ENCODE results near the gene RERE. TPM values are rescaled to one million over a fixed set of nuclear protein-coding genes. Genes with fewer than 3 reads are reported as not detected.
"Not testable (repeated sequence)": the region's sequence is repeated elsewhere in the genome, so short reads cannot be mapped to it uniquely, and the experiment has no call there.

Gene RERE
- total and polyA plus RNA-seq, 4 donors, result 116 to 434 (median 161) TPM

DNA sequence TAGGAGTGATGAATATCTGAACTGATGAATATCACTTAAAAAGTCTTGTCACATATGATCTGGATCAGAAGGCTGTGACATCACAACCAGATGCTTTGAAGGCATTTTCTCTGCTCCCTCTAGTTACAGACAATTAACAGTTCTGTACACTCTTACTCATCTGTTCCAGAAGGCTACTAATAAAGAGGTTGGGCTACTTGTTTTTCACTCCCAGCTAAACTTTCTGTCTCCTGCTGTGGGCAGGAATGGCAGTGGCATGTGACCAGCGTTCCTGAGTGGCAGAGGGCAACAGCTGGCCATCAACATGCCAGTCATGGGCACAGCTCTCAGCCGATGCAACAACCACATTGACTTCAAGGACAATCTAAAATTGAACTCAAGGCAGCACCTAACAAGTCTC, 432.9 kb downstream of the RERE start:
- WGBS (ENCODE audit: insufficient coverage), result 19% methylated on average over 2 of the region's 2 CpGs
- Histone ChIP-seq H3K4me1 (ENCODE audit: control insufficient read depth, insufficient read depth, low read length) (peaks cover 27% of the 10 kb centered on the region), H3K36me3 (ENCODE audit: control insufficient read depth, insufficient read depth, low read length) (peaks cover 13% of the 10 kb centered on the region), H3K4me3 (ENCODE audit: low read depth, low read length) (no peak overlapping the region), H3K9me3 (ENCODE audit: control insufficient read depth, insufficient read depth, low read length) (no peaks in the 10 kb centered on the region), H3K27ac (ENCODE audit: low read depth, low read length) (no peak overlapping the region), H3K27me3 (ENCODE audit: control insufficient read depth, insufficient read depth, low read length) (no peaks in the 10 kb centered on the region)
- DNase-seq (ENCODE audit: low read depth in 4 of 6, low spot score in 6 of 6), result no peak

DNA sequence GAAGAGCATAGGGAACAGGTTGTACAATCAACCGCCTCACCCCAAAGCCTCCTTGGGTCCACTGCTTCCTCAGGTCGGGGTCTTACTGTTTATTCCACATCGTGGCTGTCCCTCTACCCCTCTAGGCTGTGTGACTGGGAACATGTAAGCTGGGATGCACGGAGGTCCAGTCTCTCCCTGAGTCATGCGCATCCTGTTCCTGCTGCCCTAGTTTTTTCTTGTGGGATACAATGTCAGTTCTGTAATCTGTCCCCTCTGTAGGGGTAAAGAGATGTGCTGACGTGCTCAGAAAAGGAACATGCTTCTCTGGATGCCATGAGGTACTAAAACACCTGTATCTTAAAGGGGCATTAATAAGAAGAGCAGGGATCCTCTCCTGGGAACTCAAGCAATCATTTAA, 433.4 kb downstream of the RERE start:
- no peak overlapping the region for H3K27ac ChIP-seq (ENCODE audit: low read depth, low read length)
- peaks cover 32% of the 10 kb centered on the region for H3K4me1 ChIP-seq (ENCODE audit: control insufficient read depth, insufficient read depth, low read length)

DNA sequence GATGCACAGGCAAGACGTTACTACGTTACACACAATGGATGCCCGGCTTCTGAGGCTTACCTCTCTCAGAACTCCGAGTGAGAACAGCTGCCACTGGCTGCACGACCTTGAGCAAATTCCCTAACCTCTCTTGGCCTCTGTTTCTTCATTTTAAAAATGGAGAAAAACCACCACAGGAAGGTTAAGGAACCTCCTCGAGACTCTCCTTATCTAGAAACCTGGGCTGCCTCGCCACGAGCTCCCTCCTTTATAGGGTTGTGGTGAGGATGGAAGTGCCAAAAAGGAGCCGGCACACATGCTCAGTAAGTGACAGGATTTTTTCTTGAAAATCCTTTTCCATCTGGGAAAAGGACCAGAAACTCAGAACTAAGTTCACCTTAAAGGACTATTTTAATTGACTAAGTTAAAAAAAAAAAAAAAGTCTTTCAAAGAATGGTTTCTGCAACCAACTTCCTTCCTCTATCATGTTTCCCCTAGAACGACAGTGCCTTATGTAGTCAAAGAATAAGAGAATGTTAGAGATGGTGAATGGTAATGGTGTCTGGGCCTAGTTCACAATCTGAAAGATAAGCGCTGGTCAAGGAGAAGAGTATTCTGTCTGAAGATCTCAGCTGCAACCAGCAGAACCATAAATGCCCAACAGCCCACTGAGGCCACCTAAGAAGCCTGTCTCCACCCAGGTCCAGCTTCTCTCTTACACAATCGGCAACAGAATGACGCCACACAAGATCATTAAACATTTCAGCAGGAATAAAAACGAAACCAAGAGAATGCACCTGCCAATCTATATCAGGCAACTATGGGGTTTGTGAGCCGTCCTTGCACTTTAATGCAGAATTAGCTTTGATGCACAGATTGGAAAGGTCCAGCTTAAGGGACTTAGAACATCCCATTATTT, 434.6 kb downstream of the RERE start:
- no peak for DNase-seq (ENCODE audit: low read depth in 4 of 6, low spot score in 6 of 6)
- 84% methylated on average over 8 of the region's 15 CpGs for WGBS (ENCODE audit: insufficient coverage)
- Histone ChIP-seq H3K9me3 (ENCODE audit: control insufficient read depth, insufficient read depth, low read length) (no peaks in the 10 kb centered on the region), H3K4me3 (ENCODE audit: low read depth, low read length) (no peak overlapping the region), H3K27ac (ENCODE audit: low read depth, low read length) (no peak overlapping the region), H3K27me3 (ENCODE audit: control insufficient read depth, insufficient read depth, low read length) (no peaks in the 10 kb centered on the region), H3K4me1 (ENCODE audit: control insufficient read depth, insufficient read depth, low read length) (peaks cover 40% of the 10 kb centered on the region), H3K36me3 (ENCODE audit: control insufficient read depth, insufficient read depth, low read length) (peaks cover 3% of the 10 kb centered on the region)

More for the DNA sequence above, 433.4 kb downstream of the RERE start:
- Histone ChIP-seq H3K4me3 (ENCODE audit: low read depth, low read length) (no peak overlapping the region), H3K27me3 (ENCODE audit: control insufficient read depth, insufficient read depth, low read length) (no peaks in the 10 kb centered on the region), H3K9me3 (ENCODE audit: control insufficient read depth, insufficient read depth, low read length) (no peaks in the 10 kb centered on the region), H3K36me3 (ENCODE audit: control insufficient read depth, insufficient read depth, low read length) (peaks cover 9% of the 10 kb centered on the region)
- WGBS (ENCODE audit: insufficient coverage), result no CpG with 5 or more reads among the region's 6 CpGs
- no peak for DNase-seq (ENCODE audit: low read depth in 4 of 6, low spot score in 6 of 6)

DNA sequence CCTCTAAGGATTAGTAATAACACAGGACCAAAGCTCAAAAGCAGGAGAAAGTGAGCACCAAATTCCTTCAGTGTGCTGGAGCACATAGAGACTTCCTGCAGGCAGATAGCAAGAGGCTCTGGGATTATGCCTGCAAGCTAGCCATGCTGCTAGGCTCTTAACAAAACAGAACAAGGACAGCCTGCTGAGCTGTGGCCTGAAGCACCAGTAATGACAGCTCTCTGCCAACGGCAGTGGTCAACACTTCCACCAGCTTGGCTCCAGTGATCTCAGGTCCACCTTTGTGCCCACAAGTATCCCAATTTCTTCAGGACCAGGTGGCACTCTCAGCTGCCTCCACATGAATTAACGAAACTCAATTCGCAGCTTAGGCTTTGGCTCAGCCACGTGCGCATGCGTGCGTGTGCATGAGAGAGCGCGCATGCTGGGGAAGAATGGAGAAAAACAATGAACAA, 435.4 kb downstream of the RERE start:
- 56% methylated on average over 6 of the region's 9 CpGs for WGBS (ENCODE audit: insufficient coverage)
- DNase-seq (ENCODE audit: low read depth in 4 of 6, low spot score in 6 of 6), result peak in 2 of 6 donors; percentile 67 to 70
- peak overlapping the region; percentile 17 for H3K27ac ChIP-seq (ENCODE audit: low read depth, low read length)
- no peaks in the 10 kb centered on the region for H3K27me3 ChIP-seq (ENCODE audit: control insufficient read depth, insufficient read depth, low read length)
- peaks cover 3% of the 10 kb centered on the region for H3K36me3 ChIP-seq (ENCODE audit: control insufficient read depth, insufficient read depth, low read length)
- no peaks in the 10 kb centered on the region for H3K9me3 ChIP-seq (ENCODE audit: control insufficient read depth, insufficient read depth, low read length)
- H3K4me1 ChIP-seq (ENCODE audit: control insufficient read depth, insufficient read depth, low read length), result peaks cover 40% of the 10 kb centered on the region
- no peak overlapping the region for H3K4me3 ChIP-seq (ENCODE audit: low read depth, low read length)

DNA sequence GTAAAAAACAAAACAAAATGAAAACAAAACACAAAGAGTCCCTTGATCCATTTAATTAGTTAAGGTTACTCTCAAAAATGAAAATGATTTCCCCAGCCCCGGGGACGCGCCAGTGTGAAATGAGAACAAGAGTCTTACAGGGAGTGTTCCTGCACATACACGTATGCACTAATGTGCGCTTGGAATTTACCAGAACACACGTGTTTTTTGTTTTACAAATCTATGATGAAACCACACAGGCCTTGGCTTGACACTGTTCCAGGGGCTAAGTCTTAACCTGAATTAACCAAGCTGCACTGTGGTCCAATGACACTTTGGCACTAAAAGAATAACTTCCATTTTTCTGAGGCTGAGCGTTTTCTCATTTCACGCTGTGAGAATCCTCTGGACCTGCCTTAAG, 435.8 kb downstream of the RERE start:
- no peaks in the 10 kb centered on the region for H3K9me3 ChIP-seq (ENCODE audit: control insufficient read depth, insufficient read depth, low read length)
- peaks cover 3% of the 10 kb centered on the region for H3K36me3 ChIP-seq (ENCODE audit: control insufficient read depth, insufficient read depth, low read length)
- peaks cover 40% of the 10 kb centered on the region for H3K4me1 ChIP-seq (ENCODE audit: control insufficient read depth, insufficient read depth, low read length)
- WGBS (ENCODE audit: insufficient coverage), result 71% methylated on average over 7 of the region's 8 CpGs
- H3K27ac ChIP-seq (ENCODE audit: low read depth, low read length), result peak overlapping the region; percentile 17
- peak in 1 of 6 donors; percentile 25 for DNase-seq (ENCODE audit: low read depth in 4 of 6, low spot score in 6 of 6)
- no peak overlapping the region for H3K4me3 ChIP-seq (ENCODE audit: low read depth, low read length)
- no peaks in the 10 kb centered on the region for H3K27me3 ChIP-seq (ENCODE audit: control insufficient read depth, insufficient read depth, low read length)

DNA sequence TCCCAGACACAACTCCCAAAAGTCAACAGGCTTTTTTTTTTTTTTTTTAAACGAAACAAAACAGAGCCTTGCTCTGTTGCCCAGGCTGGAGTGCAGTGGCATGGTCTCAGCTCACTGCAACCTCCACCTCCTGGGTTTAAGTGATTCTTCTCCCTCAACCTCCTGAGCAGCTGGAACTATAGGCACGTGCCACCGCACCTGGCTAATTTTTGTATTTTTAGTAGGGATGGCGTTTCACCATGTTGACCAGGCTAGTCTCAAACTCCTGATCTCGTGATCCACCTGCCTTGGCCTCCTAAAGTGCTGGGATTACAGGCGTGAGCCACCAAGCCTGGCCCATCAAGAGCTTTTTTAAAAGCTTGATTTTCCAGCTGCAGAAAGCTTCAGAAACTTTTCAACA, 437.1 kb downstream of the RERE start:
- 100% methylated on average over 3 of the region's 6 CpGs for WGBS (ENCODE audit: insufficient coverage)
- H3K36me3 ChIP-seq (ENCODE audit: control insufficient read depth, insufficient read depth, low read length); H3K9me3 ChIP-seq (ENCODE audit: control insufficient read depth, insufficient read depth, low read length); H3K4me3 ChIP-seq (ENCODE audit: low read depth, low read length); H3K27ac ChIP-seq (ENCODE audit: low read depth, low read length); H3K27me3 ChIP-seq (ENCODE audit: control insufficient read depth, insufficient read depth, low read length); DNase-seq (ENCODE audit: low read depth in 4 of 6, low spot score in 6 of 6): not testable (repeated sequence)
- peaks cover 40% of the 10 kb centered on the region for H3K4me1 ChIP-seq (ENCODE audit: control insufficient read depth, insufficient read depth, low read length)

DNA sequence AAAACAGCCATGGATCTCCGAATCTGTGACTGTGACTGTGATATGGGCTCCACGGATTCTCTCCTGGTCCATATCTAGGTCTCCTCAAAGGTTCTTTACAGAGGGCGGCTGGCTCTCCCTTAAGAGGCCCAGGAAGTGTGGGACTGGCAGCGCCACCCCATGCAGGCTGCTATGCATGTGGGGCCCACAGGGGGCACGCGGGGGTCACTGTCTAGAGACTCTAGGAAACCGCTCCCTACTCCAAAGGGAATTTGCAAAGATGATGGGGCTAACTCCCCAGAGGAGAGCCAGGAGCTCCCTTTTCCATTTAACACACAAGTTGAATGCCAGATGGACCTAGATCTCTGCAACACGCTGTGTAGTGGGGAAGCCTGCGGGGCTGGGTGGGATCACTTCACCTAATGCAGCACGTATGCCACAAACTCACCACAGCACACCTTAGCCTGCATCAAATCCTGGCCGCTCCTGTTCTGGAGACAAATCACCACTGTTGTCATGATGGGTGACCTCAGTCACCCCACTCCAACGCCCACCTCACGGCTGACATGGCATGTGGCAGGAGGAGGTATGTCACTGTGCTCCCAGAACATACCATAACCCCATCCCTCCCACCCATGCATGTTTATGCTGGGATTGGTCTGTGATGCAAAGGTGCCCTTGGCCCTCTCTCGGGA, 437.8 kb downstream of the RERE start:
- no peaks in the 10 kb centered on the region for H3K9me3 ChIP-seq (ENCODE audit: control insufficient read depth, insufficient read depth, low read length)
- no peak overlapping the region for H3K27ac ChIP-seq (ENCODE audit: low read depth, low read length)
- H3K27me3 ChIP-seq (ENCODE audit: control insufficient read depth, insufficient read depth, low read length), result no peaks in the 10 kb centered on the region
- no peak for DNase-seq (ENCODE audit: low read depth in 4 of 6, low spot score in 6 of 6)
- H3K4me3 ChIP-seq (ENCODE audit: low read depth, low read length), result no peak overlapping the region
- 82% methylated on average over 8 of the region's 14 CpGs for WGBS (ENCODE audit: insufficient coverage)
- H3K4me1 ChIP-seq (ENCODE audit: control insufficient read depth, insufficient read depth, low read length), result peaks cover 39% of the 10 kb centered on the region
- peaks cover 3% of the 10 kb centered on the region for H3K36me3 ChIP-seq (ENCODE audit: control insufficient read depth, insufficient read depth, low read length)

DNA sequence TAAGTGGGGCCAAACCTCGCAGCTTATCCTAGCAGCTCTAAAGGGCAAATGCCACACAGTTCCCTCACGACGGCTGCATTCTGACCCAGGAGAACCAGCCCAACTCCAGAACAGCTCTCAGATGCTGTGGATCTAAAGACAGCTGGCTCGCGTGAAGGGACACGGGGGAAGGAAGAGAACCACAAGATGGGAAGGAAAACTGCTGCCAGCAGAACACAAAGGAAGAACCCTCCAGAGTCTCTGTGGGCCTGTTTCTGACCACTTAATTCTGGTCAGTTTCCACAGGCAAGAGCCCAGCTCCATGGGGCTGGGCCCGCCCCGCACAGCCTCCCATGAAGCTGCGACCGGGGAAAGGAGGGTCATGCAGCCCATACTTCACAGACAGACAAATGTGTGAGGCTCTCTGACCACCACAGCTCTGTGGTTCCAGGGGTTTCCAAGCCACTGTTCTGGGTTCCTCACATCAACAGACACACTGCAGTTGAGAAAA, 438.4 kb downstream of the RERE start:
- peaks cover 3% of the 10 kb centered on the region for H3K36me3 ChIP-seq (ENCODE audit: control insufficient read depth, insufficient read depth, low read length)
- H3K27me3 ChIP-seq (ENCODE audit: control insufficient read depth, insufficient read depth, low read length), result no peaks in the 10 kb centered on the region
- DNase-seq (ENCODE audit: low read depth in 4 of 6, low spot score in 6 of 6), result no peak
- no peak overlapping the region for H3K4me3 ChIP-seq (ENCODE audit: low read depth, low read length)
- peak overlapping the region; percentile 30 for H3K27ac ChIP-seq (ENCODE audit: low read depth, low read length)
- peaks cover 43% of the 10 kb centered on the region for H3K4me1 ChIP-seq (ENCODE audit: control insufficient read depth, insufficient read depth, low read length)
- H3K9me3 ChIP-seq (ENCODE audit: control insufficient read depth, insufficient read depth, low read length), result no peaks in the 10 kb centered on the region
- 50% methylated on average over 10 of the region's 10 CpGs for WGBS (ENCODE audit: insufficient coverage)

DNA sequence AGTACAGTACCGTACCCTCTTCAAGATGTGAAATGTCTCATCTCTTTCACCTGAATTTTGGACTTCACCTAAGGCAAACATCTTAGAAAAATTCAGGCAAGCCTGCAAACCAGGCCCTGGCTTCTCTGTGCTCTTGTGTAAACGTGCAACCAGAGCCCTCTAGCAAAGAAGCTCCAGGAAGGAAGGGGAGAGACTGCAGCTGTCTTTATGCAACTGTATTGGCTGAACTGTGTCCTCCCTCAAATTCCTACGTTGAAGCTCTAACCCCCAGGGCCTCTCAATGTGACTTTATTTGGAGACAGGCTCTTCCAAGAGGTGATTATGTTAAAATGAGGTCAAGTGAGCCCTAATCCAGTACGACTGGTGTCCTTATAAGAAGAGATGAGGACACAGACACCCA, 439.3 kb downstream of the RERE start:
- H3K9me3 ChIP-seq (ENCODE audit: control insufficient read depth, insufficient read depth, low read length), result no peaks in the 10 kb centered on the region
- H3K4me1 ChIP-seq (ENCODE audit: control insufficient read depth, insufficient read depth, low read length), result peaks cover 52% of the 10 kb centered on the region
- H3K27me3 ChIP-seq (ENCODE audit: control insufficient read depth, insufficient read depth, low read length), result no peaks in the 10 kb centered on the region
- peaks cover 3% of the 10 kb centered on the region for H3K36me3 ChIP-seq (ENCODE audit: control insufficient read depth, insufficient read depth, low read length)
- WGBS (ENCODE audit: insufficient coverage), result 56% methylated on average over 3 of the region's 4 CpGs
- no peak overlapping the region for H3K27ac ChIP-seq (ENCODE audit: low read depth, low read length)
- peak in 1 of 6 donors; percentile 62 for DNase-seq (ENCODE audit: low read depth in 4 of 6, low spot score in 6 of 6)
- H3K4me3 ChIP-seq (ENCODE audit: low read depth, low read length), result no peak overlapping the region
